ENCODE data around the gene PAPPA2.

PAPPA2 gene

DNA sequence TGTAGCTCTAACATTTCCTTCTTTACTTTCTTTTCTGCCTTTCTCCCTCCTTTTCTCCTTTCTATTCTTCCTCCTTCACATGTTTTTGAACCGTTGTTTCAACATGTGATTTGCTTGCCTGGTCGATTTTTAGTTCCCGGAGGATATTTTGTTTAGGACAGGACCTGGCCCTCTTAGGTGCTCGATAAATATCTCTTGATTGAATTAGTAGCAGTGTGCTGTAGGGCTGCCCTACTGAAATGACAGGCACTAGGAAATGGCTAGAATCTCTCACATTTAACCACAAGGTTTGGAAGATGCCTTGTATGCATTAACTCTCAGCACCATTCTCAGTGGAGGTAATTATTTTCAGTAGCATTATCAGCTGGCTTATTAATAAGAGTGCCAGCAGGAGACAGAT, 305.6 kb downstream of the PAPPA2 start:
- no peak for DNase-seq (ENCODE audit: low spot score)
- in situ Hi-C loops (cut with MboI; ENCODE audit: low pct_unique_long_range_greater_than_20kb, low sequenced_read_pairs, unreplicated experiment), result no loop called here
- TF ChIP-seq, protein P1, sequence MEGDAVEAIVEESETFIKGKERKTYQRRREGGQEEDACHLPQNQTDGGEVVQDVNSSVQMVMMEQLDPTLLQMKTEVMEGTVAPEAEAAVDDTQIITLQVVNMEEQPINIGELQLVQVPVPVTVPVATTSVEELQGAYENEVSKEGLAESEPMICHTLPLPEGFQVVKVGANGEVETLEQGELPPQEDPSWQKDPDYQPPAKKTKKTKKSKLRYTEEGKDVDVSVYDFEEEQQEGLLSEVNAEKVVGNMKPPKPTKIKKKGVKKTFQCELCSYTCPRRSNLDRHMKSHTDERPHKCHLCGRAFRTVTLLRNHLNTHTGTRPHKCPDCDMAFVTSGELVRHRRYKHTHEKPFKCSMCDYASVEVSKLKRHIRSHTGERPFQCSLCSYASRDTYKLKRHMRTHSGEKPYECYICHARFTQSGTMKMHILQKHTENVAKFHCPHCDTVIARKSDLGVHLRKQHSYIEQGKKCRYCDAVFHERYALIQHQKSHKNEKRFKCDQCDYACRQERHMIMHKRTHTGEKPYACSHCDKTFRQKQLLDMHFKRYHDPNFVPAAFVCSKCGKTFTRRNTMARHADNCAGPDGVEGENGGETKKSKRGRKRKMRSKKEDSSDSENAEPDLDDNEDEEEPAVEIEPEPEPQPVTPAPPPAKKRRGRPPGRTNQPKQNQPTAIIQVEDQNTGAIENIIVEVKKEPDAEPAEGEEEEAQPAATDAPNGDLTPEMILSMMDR (IDR thresholded peaks at IDR 0.05; ENCODE audit: extremely low read depth, insufficient read depth, missing control alignments), result no peak

GRCh38 chr1:176770066-176770465, 307.1 kb downstream of the PAPPA2 start:
- DNase-seq (ENCODE audit: low spot score), result no peak
- TF ChIP-seq, protein P1 (IDR thresholded peaks at IDR 0.05; ENCODE audit: extremely low read depth, insufficient read depth, missing control alignments), result no peak
- in situ Hi-C loops (cut with MboI; ENCODE audit: low pct_unique_long_range_greater_than_20kb, low sequenced_read_pairs, unreplicated experiment), result no loop called here

DNA sequence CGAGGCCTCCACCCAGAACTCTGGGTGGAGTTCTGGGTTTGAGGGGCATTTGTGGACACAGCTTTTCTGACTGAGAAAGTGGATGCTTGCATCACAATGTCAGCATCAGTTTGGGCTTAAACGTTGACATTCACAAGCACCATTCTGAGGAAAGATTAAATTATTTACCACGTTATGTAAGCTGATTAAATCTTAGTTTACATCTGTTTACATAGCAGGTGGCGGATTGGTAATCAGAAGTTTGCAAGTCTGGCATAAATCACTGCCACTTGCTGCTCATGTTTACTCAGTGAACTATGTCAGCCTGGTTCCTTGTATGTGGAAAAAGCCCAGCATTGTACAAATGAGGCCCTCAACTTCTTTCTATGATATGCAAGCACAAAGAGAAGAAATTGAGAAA, 310.1 kb downstream of the PAPPA2 start:
- DNase-seq (ENCODE audit: low spot score), result no peak
- in situ Hi-C loops (cut with MboI; ENCODE audit: low pct_unique_long_range_greater_than_20kb, low sequenced_read_pairs, unreplicated experiment), result no loop called here
- TF ChIP-seq, protein P1 (IDR thresholded peaks at IDR 0.05; ENCODE audit: extremely low read depth, insufficient read depth, missing control alignments), result no peak

- TF ChIP-seq, protein P1 (IDR thresholded peaks at IDR 0.05; ENCODE audit: extremely low read depth, insufficient read depth, missing control alignments), result no peak
- in situ Hi-C loops (cut with MboI; ENCODE audit: low pct_unique_long_range_greater_than_20kb, low sequenced_read_pairs, unreplicated experiment), result no loop called here
- DNase-seq (ENCODE audit: low spot score), result no peak
Measured at GRCh38 chr1:176774224-176774623, 311.2 kb downstream of the PAPPA2 start.

GRCh38 chr1:176775378-176775777, 312.4 kb downstream of the PAPPA2 start:
- DNase-seq (ENCODE audit: low spot score), result no peak
- in situ Hi-C loops (cut with MboI; ENCODE audit: low pct_unique_long_range_greater_than_20kb, low sequenced_read_pairs, unreplicated experiment), result no loop called here
- TF ChIP-seq, protein P1 (IDR thresholded peaks at IDR 0.05; ENCODE audit: extremely low read depth, insufficient read depth, missing control alignments), result no peak

GRCh38 chr1:176775996-176776395, 313.0 kb downstream of the PAPPA2 start:
- no peak for DNase-seq (ENCODE audit: low spot score)
- TF ChIP-seq, protein P1 (IDR thresholded peaks at IDR 0.05; ENCODE audit: extremely low read depth, insufficient read depth, missing control alignments), result no peak
- in situ Hi-C loops (cut with MboI; ENCODE audit: low pct_unique_long_range_greater_than_20kb, low sequenced_read_pairs, unreplicated experiment), result no loop called here

- in situ Hi-C loops (cut with MboI; ENCODE audit: low pct_unique_long_range_greater_than_20kb, low sequenced_read_pairs, unreplicated experiment), result no loop called here
Measured at GRCh38 chr1:176778056-176778455, 315.1 kb downstream of the PAPPA2 start.

More at GRCh38 chr1:176778056-176778455, 315.1 kb downstream of the PAPPA2 start:
- TF ChIP-seq, protein P1 (IDR thresholded peaks at IDR 0.05; ENCODE audit: extremely low read depth, insufficient read depth, missing control alignments), result no peak
- DNase-seq (ENCODE audit: low spot score), result no peak

Measured in GM13977 (cell line).